OCI-LY7 (cell line): Measurements from ENCODE around the gene AGAP5.

Source experiments
- EZH2phosphoT487 ChIP-seq: fragments of 200-600 bp; sonication (generic); IDR thresholded peaks from 2 replicates; pipeline ENCODE4 v1.6.1; 2018; ENCODE audit warnings: low read depth, borderline replicate concordance, mild to moderate bottlenecking, mixed run types, antibody characterized with exemption, low read length, moderate library complexity, mixed read lengths
- TF ChIP-seq, protein P1 (sequence below): fragments of 200-600 bp; sonication (generic); conservative IDR thresholded peaks from 2 replicates; pipeline ENCODE4 v1.5.1; 2014; ENCODE audit warnings: mild to moderate bottlenecking, antibody characterized with exemption, low read length, moderate library complexity, mixed read lengths

DNA sequence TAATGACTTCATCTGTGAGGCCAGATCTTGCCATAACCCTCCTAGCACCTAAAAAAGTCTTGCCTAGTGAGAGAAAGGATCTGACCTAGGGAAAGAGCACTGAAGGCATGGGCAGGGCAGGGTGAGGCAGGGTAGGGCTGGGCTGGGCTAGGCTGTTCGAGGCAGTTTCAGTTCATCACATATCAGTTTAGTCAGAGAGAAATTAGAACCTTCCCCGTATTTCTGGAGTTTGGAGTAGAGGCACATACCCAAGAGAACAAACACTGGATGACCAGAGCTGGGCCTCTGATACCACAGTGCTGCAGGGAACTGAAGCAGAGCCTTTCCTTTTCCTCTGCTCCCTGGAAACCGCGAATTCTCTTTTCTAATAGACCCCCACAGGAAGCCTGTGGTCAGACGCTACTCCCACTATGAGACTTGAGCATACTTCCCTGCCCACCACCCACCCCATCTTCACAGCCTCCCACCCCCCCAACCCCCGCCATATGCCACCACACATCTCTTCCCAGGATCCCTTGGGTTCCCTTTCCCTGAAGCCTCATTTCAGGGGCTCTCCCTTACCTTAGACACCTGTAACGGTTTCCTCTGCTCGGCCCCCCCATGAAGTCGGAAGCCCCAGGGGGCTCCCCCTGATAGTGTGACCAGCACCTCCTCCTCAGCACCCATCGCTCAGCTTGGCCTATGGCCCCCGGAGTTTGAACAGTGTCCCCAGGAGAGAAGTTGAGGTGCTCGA, 42.5 kb downstream of the AGAP5 start:
- TF ChIP-seq EZH2phosphoT487: no peak
- TF ChIP-seq, protein P1, sequence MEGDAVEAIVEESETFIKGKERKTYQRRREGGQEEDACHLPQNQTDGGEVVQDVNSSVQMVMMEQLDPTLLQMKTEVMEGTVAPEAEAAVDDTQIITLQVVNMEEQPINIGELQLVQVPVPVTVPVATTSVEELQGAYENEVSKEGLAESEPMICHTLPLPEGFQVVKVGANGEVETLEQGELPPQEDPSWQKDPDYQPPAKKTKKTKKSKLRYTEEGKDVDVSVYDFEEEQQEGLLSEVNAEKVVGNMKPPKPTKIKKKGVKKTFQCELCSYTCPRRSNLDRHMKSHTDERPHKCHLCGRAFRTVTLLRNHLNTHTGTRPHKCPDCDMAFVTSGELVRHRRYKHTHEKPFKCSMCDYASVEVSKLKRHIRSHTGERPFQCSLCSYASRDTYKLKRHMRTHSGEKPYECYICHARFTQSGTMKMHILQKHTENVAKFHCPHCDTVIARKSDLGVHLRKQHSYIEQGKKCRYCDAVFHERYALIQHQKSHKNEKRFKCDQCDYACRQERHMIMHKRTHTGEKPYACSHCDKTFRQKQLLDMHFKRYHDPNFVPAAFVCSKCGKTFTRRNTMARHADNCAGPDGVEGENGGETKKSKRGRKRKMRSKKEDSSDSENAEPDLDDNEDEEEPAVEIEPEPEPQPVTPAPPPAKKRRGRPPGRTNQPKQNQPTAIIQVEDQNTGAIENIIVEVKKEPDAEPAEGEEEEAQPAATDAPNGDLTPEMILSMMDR: no peak
